Activated CD4-positive, alpha-beta T cell treated with anti-CD3 and anti-CD28 coated beads for 1 hour (primary cell): ENCODE data around the gene MANEA.

Experiments
- DNase-seq: peaks from one replicate; pipeline ENCODE4 v3.0.0-alpha.2; 2020

Gene MANEA

GRCh38 chr6:95589067-95589466 lies 11.7 kb downstream of the MANEA start:
- no peak for DNase-seq

GRCh38 chr6:95589826-95590570 lies 12.7 kb downstream of the MANEA start:
- no peak for DNase-seq

- DNase-seq: no peak
Measured at GRCh38 chr6:95593025-95593424, 15.7 kb downstream of the MANEA start.

DNA sequence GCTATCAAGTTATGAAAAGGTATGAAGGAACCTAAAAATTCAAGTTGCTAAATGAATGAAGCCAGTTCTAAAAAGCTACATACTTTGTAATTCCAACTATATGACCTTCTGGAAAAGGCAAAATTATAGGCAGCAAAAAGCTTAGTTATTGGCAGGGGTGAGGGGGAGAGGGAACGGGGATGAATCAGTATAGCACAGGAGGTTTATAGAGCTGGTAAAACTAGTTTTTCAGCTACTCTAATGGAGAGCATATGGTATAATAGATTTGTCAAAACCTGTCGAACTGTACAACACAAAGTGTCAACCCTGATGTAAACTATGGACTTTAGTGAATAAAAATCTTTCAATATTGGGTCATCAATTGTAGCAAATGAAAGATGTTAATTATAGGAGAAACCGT lies 18.7 kb downstream of the MANEA start:
- no peak for DNase-seq

GRCh38 chr6:95599706-95600105 lies 22.4 kb downstream of the MANEA start:
- no peak for DNase-seq

DNA sequence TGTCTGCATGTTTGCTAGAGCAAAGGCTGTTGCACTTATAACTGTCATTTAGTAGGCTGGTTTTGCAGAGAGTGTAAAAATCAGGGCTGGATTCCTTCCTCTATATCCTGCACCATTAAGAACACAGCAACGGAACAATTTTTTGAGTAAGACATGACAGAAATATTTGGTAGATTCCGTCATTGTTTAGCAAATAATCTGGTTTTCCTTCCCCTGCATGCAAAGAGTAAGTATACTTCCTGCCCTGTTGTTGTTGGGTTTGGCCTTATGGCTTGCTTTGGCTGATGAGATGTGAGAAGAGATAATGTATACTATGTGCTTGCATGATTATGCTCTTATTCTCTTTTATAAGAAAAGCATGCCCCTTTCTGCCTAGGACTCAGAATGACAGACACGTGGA lies 23.8 kb downstream of the MANEA start:
- no peak for DNase-seq

- no peak for DNase-seq
Measured at GRCh38 chr6:95614094-95614493, 36.8 kb downstream of the MANEA start.

DNA sequence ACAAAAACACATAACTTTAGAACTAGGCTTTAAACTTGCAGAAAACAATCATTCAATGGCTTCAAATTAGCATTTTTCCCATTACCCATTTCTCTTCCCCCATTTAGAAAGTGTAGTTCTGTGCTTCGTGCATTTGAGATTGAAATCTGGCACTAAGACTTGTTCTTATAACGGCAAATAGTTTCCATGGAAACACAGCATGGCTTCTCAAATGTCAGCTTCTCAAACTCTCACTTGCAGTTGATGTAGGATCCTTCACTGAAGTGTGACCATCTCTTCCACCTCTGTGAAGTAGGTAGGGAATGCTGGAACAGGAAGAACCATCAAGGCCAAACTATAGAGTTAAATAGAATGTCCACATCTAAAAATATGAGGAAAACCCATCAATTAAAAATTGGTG lies 52.2 kb downstream of the MANEA start:
- no peak for DNase-seq

- no peak for DNase-seq
Measured at GRCh38 chr6:95636552-95637431, 59.5 kb downstream of the MANEA start.

DNA sequence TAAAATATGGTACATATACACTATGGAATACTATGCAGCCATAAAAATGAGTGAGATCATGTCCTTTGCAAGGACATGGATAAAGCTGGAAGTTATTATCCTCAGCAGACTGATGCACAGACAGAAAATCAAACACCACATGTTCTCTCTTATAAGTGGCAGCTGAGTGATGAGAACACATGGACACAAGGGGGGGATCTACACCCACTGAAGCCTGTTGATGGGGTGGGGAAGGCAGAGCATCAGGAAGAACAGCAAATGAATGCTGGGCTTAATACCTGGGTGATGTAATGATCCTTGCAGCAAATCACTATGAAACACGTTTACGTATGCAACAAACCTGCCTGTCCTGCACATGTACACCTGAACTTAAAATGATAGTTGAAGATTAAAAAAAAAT lies 71.3 kb downstream of the MANEA start:
- DNase-seq: no peak

DNA sequence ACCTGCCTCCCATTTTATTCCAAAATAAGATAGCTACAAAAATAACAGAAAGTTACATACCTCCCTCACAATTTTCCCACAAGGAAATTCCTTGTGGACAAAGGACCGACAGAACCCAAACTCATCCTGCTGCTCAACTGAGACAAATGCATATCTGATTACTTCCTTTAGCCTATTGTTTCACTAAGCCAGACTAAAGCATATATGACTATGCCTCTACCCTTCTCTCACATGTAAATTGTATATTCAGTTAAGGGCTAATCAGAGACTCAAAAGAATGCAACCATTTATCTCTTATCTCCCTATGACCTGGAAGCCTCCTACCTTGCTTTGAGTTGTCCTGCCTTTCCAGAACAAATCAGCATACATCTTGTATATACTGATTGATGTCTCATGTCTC lies 72.1 kb downstream of the MANEA start:
- DNase-seq: no peak

DNA sequence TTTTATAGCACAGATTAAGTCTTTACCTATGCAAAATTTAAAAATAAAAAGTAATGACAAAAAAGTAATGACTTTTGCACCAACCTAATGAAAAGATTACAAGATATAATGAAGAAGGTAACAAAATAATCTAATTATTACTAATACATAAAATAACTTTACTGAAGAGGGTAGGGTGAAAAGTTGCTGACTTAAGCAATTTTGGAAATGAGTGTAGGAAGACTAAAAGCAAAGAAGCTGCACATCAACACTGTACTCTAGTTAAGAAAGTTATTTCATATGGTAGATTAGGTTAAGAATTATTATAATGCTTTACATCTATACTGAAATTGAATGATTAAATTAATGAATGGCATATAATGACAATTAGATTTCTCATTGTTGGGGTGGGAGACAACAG lies 76.8 kb downstream of the MANEA start:
- no peak for DNase-seq

- no peak for DNase-seq
Measured at GRCh38 chr6:95658886-95659285, 81.6 kb downstream of the MANEA start.
